Hepatocyte (in vitro differentiated cells): ENCODE results near the gene C2CD3. TPM values are rescaled to one million over a fixed set of nuclear protein-coding genes. Genes with fewer than 3 reads are reported as not detected.

Source experiments
- DNase-seq: peaks from one replicate; pipeline ENCODE4 v3.0.0-alpha.2; 2016; ENCODE audit warnings: low spot score
- H2AFZ ChIP-seq: fragments of 200-600 bp; sonication (generic); 2 replicates; pipeline ENCODE4 v1.6.0; 2016; ENCODE audit warnings: antibody characterized with exemption, mild to moderate bottlenecking
- H3K27ac ChIP-seq: fragments of 200-600 bp; sonication (generic); 2 replicates; pipeline ENCODE4 v1.5.1; 2016; ENCODE audit warnings: mild to moderate bottlenecking
- H3K27me3 ChIP-seq: fragments of 200-600 bp; sonication (generic); 2 replicates; pipeline ENCODE4 v1.6.1; 2016
- H3K36me3 ChIP-seq: fragments of 200-600 bp; sonication (generic); replicated peaks from 2 replicates; pipeline ENCODE4 v1.5.1; 2016; ENCODE audit warnings: low read depth; ENCODE audit not compliant: insufficient read depth
- H3K4me1 ChIP-seq: fragments of 200-600 bp; sonication (generic); 2 replicates; pipeline ENCODE4 v1.5.1; 2016; ENCODE audit warnings: mild to moderate bottlenecking, moderate library complexity; ENCODE audit not compliant: insufficient read depth
- H3K4me2 ChIP-seq: fragments of 200-600 bp; sonication (generic); 2 replicates; pipeline ENCODE4 v1.6.0; 2016
- H3K4me3 ChIP-seq: fragments of 200-600 bp; sonication (generic); 2 replicates; pipeline ENCODE4 v1.5.1; 2016; ENCODE audit warnings: mild to moderate bottlenecking
- H3K79me2 ChIP-seq: fragments of 200-600 bp; sonication (generic); 2 replicates; pipeline ENCODE4 v1.6.0; 2017; ENCODE audit warnings: mild to moderate bottlenecking
- H3K9me2 ChIP-seq: fragments of 200-600 bp; sonication (generic); replicated peaks from 2 replicates; pipeline ENCODE4 v1.6.0; 2017; ENCODE audit warnings: mild to moderate bottlenecking; ENCODE audit not compliant: insufficient read depth
- H3K9me3 ChIP-seq: fragments of 200-600 bp; sonication (generic); 2 replicates; pipeline ENCODE4 v1.5.1; 2016; ENCODE audit warnings: low read depth, mild to moderate bottlenecking
- H4K20me1 ChIP-seq: fragments of 200-600 bp; sonication (generic); 2 replicates; pipeline ENCODE4 v1.6.0; 2016; ENCODE audit warnings: mild to moderate bottlenecking; ENCODE audit not compliant: insufficient read depth, poor library complexity, severe bottlenecking
- CTCF ChIP-seq: fragments of 200-600 bp; sonication (generic); IDR thresholded peaks from 2 replicates; pipeline ENCODE4 v1.5.1; 2016; ENCODE audit warnings: antibody characterized with exemption, mild to moderate bottlenecking; ENCODE audit not compliant: poor library complexity
- EZH2 ChIP-seq: fragments of 200-600 bp; sonication (generic); IDR thresholded peaks from 2 replicates; pipeline ENCODE4 v1.6.1; 2016; ENCODE audit warnings: antibody characterized with exemption, mild to moderate bottlenecking, borderline replicate concordance
- EZH2phosphoT487 ChIP-seq: fragments of 200-600 bp; sonication (generic); IDR thresholded peaks from one replicate; pipeline ENCODE4 v1.6.1; 2018; ENCODE audit warnings: antibody characterized with exemption, mild to moderate bottlenecking, low read depth, moderate library complexity; ENCODE audit not compliant: unreplicated experiment, severe bottlenecking
- WGBS: methylation state at CpG from one replicate; pipeline ENCODE4 v1.1.6; 2016; ENCODE audit warnings: low lambda C conversion rate; ENCODE audit errors: missing lambda C conversion rate; 5-methylcytosine and 5-hydroxymethylcytosine counted together
- polyA plus RNA-seq: library from polyadenylated mRNA; unstranded; fragments of >200 nt; fragmentation: Nextera tagmentation; extraction: Ambion mirVana; gene quantifications from 2 replicates; pipeline ENCODE4 v1.2.1, GENCODE V29; 2016
- total RNA-seq: library from RNA; depleted of rRNA; stranded (reverse); fragments of >200 nt; gene quantifications from 2 replicates; pipeline ENCODE4 v1.2.3, GENCODE V29; 2014

The C2CD3 gene
- total and polyA plus RNA-seq, 2 experiments from 2014 or later, result 9.8 to 16.3 TPM

DNA sequence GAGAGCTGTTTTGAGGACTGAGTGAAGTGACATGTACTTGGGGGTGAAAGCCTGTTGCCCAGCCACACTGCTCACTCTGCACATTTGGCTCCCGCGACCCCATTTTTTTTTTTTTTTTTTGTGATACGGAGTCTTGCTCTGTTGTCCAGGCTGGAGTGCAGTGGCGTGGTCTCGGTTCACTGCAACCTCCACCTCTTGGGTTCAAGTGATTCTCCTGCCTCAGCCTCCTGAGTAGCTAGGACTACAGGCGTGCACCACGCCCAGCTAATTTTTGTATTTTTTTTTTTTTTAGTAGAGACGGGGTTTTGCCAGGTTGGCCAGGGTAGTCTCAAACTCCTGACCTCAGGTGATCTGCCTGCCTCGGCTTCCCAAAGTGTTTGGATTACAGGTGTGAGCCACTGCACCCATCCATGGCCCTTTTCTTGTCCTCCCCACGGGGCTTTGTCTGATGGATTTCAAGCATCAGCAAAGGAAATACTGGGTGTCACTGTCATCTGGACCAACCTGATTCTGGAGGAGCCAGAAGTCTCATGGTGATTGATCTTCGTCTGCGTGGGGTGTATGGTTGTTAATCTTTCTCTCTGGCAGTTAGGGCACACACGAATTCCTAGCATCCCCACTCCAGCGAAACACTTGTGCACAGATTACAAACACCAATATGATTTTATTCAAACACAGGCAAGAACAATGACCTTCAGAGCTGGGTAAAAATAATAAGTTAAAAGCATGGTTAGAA, 158.6 kb downstream of the C2CD3 start:
- no peaks in the 10 kb centered on the region for H3K4me1 ChIP-seq
- DNase-seq, result no peak
- no peak overlapping the region for H3K4me2 ChIP-seq
- H3K36me3 ChIP-seq, result no peaks in the 10 kb centered on the region
- H4K20me1 ChIP-seq, result no peaks in the 10 kb centered on the region
- H3K27me3 ChIP-seq, result no peaks in the 10 kb centered on the region
- no peak for TF ChIP-seq CTCF
- no peak for TF ChIP-seq EZH2phosphoT487
- TF ChIP-seq EZH2, result no peak
- no peaks in the 10 kb centered on the region for H3K9me3 ChIP-seq
- 96% methylated on average over 14 of the region's 14 CpGs for WGBS
- H3K27ac ChIP-seq, result no peak overlapping the region
- H3K4me3 ChIP-seq, result no peak overlapping the region
- no peak overlapping the region for H2AFZ ChIP-seq
- H3K79me2 ChIP-seq, result no peaks in the 10 kb centered on the region
- H3K9me2 ChIP-seq, result no peaks in the 10 kb centered on the region

DNA sequence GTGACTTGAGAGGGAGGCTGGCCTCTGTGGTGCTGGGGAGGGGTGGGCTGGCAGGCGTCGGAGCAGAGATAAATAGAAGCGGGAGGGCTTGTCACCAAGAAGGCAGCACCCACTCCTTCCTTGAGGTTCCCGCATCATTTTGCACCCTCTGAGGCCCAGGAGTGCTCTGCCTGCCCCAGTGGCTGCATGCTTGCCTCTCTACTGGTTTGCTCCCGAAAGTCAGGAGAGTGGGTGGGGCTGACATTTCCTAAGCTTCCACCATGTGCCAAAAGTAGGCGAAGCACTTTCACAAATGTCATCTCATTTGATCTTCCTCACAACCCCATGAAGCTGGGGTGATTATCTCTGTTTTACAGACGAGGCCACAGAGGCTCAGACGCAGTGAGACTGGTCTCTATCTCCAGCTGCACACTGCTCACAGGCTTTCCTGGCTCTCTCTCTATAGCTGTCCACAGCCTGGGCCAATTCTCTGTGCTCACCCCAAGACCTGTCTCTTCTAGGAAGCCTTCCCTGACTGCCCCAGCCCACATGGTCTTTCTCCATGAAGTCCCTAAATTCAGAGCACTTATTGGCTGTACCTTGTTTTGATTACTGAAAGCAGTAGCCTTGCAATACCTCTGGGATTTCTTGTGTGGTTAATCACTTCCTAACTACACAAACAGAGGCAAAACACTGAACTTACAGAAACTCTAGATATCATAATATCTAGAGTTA, 159.3 kb downstream of the C2CD3 start:
- H3K9me3 ChIP-seq, result no peaks in the 10 kb centered on the region
- no peak for TF ChIP-seq CTCF
- no peak for TF ChIP-seq EZH2phosphoT487
- TF ChIP-seq EZH2, result no peak
- no peaks in the 10 kb centered on the region for H3K27me3 ChIP-seq
- H3K4me2 ChIP-seq, result no peak overlapping the region
- DNase-seq, result no peak
- no peaks in the 10 kb centered on the region for H3K4me1 ChIP-seq
- H3K79me2 ChIP-seq, result no peaks in the 10 kb centered on the region
- no peak overlapping the region for H3K27ac ChIP-seq
- H4K20me1 ChIP-seq, result no peaks in the 10 kb centered on the region
- H3K36me3 ChIP-seq, result no peaks in the 10 kb centered on the region
- no peak overlapping the region for H3K4me3 ChIP-seq
- H2AFZ ChIP-seq, result no peak overlapping the region
- no peaks in the 10 kb centered on the region for H3K9me2 ChIP-seq
- WGBS, result 86% methylated on average over 8 of the region's 8 CpGs

GRCh38 chr11:74010306-74011300, 160.2 kb downstream of the C2CD3 start:
- Histone ChIP-seq H3K4me3 (no peak overlapping the region), H3K27ac (no peak overlapping the region), H3K9me2 (no peaks in the 10 kb centered on the region), H3K9me3 (no peaks in the 10 kb centered on the region), H3K4me2 (no peak overlapping the region), H2AFZ (no peak overlapping the region), H3K4me1 (no peaks in the 10 kb centered on the region), H3K79me2 (no peaks in the 10 kb centered on the region), H4K20me1 (no peaks in the 10 kb centered on the region), H3K36me3 (no peaks in the 10 kb centered on the region), H3K27me3 (no peaks in the 10 kb centered on the region)
- no peak for DNase-seq
- TF ChIP-seq EZH2phosphoT487, result no peak
- TF ChIP-seq CTCF, result no peak
- TF ChIP-seq EZH2, result no peak
- 84% methylated on average over 9 of the region's 9 CpGs for WGBS
